OCI-M2 (cell line): Measurements from ENCODE around the gene ALG12.
A peak's percentile ranks its signal among the peaks of the same experiment; 100 is the strongest.
"Not testable (repeated sequence)": the region's sequence is repeated elsewhere in the genome, so short reads cannot be mapped to it uniquely, and the experiment has no call there.

Experiments used
- DNase-seq: peaks from one replicate; lab custom pipeline; 2025; ENCODE audit not compliant: unreplicated experiment; lab: John Stamatoyannopoulos, UW

The ALG12 gene

GRCh38 chr22:49871482-49871881, 46.8 kb downstream of the ALG12 start:
- DNase-seq, result no peak

DNA sequence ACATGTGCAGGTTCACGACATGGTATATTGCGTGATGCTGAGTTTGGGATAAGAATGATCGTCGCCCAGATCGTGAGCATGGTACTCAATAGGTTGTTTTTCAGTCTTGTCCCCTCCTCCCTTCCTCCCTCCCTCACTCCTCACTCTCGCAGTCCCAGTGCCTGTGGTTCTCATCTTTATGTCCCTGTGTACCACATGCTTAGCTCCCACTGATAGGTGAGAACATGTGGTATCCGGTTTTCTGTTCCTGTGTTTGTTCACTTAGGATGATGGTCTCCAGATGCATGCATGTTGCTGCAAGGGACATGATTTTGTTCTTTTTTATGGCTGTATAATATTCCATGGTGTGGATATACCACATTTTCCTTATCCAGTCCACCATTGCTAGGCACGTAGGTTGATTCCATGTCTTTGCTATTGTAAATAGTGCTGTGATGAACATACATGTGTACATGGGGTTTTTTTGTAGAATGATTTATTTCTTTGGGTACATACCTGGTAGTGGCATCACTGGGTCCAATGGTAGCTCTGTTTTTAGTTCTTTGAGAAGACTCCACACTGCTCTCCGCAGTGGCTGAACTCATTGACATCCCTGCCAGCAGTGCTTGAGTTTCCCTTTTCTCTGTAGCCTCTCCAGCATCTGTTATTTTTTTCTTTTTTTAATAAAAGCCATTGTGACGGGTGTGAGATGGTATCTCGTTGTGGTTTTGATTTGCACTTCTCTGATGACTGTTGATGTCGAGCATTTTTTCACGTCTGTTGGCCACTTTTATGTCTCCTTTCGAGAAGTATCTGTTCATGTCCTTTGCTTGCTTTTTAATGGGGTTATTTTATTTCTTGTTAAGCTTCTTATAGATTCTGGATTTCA, 48.2 kb downstream of the ALG12 start:
- no peak for DNase-seq

DNA sequence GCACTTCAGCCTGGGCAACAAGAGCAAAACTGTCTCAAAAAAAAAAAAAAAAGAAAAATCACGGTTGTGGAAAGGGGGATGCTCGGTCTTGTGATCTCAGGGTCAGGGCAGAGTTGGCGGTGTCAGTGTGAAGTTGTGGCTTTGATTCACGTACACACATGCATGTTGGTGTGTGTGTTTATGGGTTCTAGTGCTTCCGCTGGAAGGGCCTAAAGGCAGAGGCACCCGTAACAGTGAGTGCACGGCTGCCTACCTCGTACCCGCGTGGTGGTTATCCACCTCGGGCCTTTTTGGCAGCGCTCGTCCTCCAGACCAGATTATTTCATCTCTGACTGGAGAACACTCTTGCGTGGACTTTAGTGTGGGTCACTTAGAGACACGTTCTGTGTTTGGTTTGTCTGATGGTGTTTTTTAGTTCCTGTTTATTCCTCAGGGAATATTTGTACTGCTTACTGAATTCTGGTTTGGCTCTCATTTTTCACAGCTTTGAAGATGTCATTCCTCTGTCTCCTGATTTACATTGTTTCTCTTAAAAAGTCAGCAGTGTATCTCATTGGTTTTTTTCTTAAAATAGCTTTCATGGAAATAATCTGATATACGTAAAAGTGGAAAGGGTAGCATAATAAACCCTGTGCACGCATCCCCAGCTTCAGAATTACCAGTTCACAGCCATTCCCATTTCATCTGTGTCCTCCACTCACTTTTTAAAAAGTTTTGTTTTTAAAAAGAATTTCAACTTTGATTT, 49.0 kb downstream of the ALG12 start:
- DNase-seq, result no peak

- DNase-seq, result no peak
Measured at GRCh38 chr22:49867303-49868265, 50.7 kb downstream of the ALG12 start.

DNA sequence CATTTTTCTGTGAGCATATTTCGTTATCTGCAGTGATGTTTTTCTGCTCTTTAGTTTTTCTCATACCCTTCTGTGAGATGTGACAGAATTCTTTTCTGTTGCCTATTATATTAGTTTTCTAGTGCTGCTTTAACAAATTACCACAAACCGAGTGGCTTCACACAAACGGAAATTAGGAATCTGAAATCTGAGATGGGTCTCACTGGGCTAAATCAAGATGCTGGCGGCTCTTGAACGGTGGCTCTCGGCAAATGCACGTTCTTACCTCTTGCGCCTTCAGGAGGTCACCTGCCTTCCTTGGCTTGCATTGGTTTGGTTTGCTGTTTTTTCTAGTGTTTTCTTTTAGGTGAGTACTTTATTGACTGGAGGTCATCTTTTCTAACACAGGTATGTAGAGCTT, 51.6 kb downstream of the ALG12 start:
- no peak for DNase-seq

- no peak for DNase-seq
Measured at GRCh38 chr22:49866134-49866533, 52.1 kb downstream of the ALG12 start.

DNA sequence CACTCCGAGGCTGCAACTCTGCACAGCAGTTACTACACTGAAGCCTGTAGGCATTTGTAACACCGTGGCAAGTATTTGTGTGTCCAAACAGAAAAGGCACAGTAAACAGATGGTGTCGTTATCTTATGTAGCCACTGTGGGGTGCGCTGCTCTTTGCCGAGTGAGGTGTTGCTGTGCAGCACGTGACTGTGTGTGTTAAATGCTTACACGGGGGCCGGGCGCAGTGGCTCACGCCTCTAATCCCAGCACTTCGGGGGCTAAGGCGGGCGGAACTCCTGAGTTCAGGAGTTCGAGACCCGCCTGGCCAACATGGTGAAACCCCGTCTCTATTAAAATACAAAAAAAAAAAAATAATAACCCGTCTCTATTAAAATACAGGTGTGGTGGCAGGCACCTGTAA, 53.1 kb downstream of the ALG12 start:
- no peak for DNase-seq

GRCh38 chr22:49863931-49864330, 54.3 kb downstream of the ALG12 start:
- no peak for DNase-seq

DNA sequence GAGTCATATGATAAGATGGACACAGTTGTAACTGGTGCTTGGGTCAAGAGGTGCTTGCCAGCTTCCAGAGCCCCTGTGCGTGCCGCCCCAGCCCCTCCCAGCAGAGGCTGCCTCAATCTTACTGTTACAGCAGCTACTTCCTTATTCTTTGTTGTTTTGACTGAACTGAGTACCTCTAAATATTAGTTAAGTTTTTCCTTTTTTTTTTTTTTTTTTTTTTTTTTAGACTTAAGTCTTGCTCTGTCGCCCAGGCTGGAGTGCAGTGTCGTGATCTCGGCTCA, 55.8 kb downstream of the ALG12 start:
- DNase-seq, result no peak

- no peak for DNase-seq
Measured at GRCh38 chr22:49861642-49862495, 56.4 kb downstream of the ALG12 start.

DNA sequence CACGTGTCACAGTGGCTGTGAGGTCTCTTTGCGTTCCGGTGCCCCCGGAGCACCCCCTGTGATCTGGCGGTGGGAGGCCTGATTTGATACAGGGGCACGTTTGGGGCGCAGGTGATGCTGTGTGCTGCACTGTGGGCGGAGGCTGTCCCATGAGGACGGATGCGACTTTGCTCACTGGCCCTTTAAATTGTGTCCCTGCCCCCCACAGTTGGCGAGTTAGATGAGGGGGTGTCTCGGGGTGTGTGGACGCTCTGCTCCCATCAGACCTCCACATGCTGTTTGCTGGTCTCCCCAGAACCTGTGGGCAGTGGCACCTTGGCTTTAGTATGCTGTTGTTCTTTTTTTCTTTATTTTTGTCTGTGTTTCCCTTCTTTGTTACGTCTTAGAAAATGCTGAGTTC, 59.4 kb downstream of the ALG12 start:
- no peak for DNase-seq

- no peak for DNase-seq
Measured at GRCh38 chr22:49856766-49857618, 61.2 kb downstream of the ALG12 start.

- no peak for DNase-seq
Measured at GRCh38 chr22:49856343-49856742, 61.9 kb downstream of the ALG12 start.

- no peak for DNase-seq
Measured at GRCh38 chr22:49855251-49855911, 62.9 kb downstream of the ALG12 start.

DNA sequence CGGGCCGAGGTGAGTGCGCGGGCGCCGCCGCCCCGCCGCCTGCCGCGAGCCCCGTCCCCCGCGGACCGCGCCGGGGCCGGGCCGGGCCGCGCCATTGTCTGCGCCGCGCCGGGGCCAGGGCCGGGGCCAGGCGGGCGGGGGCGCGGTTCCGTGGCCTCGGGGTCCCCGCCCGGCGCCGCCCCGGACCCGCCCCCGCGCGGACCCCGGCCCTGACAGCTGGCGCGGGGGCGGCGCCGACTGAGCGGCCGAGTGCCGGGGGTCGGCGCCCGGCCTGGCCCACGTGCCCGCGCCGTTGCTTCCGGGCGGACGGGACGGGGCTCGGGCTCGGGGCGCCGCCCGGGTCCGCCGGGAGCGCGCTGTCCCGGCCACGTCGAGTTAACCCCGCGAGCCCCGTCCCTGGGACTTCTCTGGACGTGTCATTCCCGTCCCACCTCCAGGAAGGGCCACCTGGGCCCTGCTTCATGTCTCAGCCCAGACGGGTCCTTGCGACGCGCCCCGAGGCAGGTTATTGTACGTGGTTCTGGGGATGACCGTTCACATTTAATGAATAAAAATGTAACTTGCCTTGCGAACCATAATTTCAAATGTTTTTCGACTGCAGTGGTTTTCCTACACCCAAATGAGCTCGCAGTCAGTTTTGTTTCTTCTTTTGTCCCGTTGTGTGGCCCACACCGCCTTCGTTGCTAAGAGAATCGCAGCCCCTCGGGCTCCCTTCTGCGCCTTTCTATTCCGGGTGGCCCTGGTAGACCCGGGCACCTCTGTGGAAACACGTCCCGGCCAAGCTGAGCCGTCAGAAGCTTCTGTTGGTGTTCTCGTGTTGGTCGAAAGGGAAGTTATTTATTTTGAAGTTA, 64.0 kb downstream of the ALG12 start:
- no peak for DNase-seq

- DNase-seq, result peak; percentile 68
Measured at GRCh38 chr22:49852898-49853894, 65.0 kb downstream of the ALG12 start, which contains the start of gene ZBED4. Gene ZBED4, plus strand, starts transcription at chr22:49853844. Its CDS starts 29,819 bp downstream, at chr22:49883663.

- DNase-seq, result not testable (repeated sequence)
Measured at GRCh38 chr22:49852568-49852897, 65.7 kb downstream of the ALG12 start.
